Fibroblast of lung (primary cell): ENCODE results near the gene GPAM. TPM values are rescaled to one million over a fixed set of nuclear protein-coding genes. Genes with fewer than 3 reads are reported as not detected.

Source experiments
- DNase-seq, 2 donors: peaks; one replicate each; pipeline versions ENCODE4 v3.0.0 to v3.0.0-alpha.2; 2010; ENCODE audit warnings: low read depth in 2 of 2
- H2AFZ ChIP-seq: 2 replicates; pipeline ENCODE4 v1.5.1; 2012; ENCODE audit warnings: low read length, control low read depth, inconsistent platforms
- H3K27ac ChIP-seq: 2 replicates; pipeline ENCODE4 v1.5.1; 2011; ENCODE audit warnings: low read length, control low read depth; ENCODE audit not compliant: insufficient read depth
- H3K27me3 ChIP-seq: 2 replicates; pipeline ENCODE4 v1.5.1; 2011; ENCODE audit warnings: mild to moderate bottlenecking, low read length; ENCODE audit not compliant: control insufficient read depth, insufficient read depth
- H3K36me3 ChIP-seq: 2 replicates; pipeline ENCODE4 v1.5.1; 2011; ENCODE audit warnings: low read length; ENCODE audit not compliant: control insufficient read depth, insufficient read depth
- H3K4me1 ChIP-seq: 2 replicates; pipeline ENCODE4 v1.5.1; 2011; ENCODE audit warnings: low read length; ENCODE audit not compliant: control insufficient read depth, insufficient read depth; ENCODE audit errors: extremely low read depth
- H3K4me2 ChIP-seq: 2 replicates; pipeline ENCODE4 v1.5.1; 2011; ENCODE audit warnings: low read length, control low read depth; ENCODE audit not compliant: insufficient read depth; ENCODE audit errors: extremely low read depth
- H3K4me3 ChIP-seq, 4 experiments: fragments of 200-600 bp in 1 of 4; sonication (generic) in 1 of 4; replicated peaks in 1 of 4; 2 replicates each; pipeline ENCODE4 v1.5.1; 2011 to 2016; ENCODE audit warnings: low read length in 4 of 4, low read depth in 3 of 4, mild to moderate bottlenecking in 3 of 4, control low read depth in 2 of 4, inconsistent platforms in 1 of 4, mixed read lengths in 1 of 4; ENCODE audit not compliant: insufficient read depth in 1 of 4; ENCODE audit errors: control extremely low read depth in 1 of 4
- H3K79me2 ChIP-seq: 2 replicates; pipeline ENCODE4 v1.5.1; 2012; ENCODE audit warnings: mild to moderate bottlenecking, low read length, inconsistent platforms; ENCODE audit not compliant: control insufficient read depth, insufficient read depth
- H3K9ac ChIP-seq: 2 replicates; pipeline ENCODE4 v1.5.1; 2011; ENCODE audit warnings: mild to moderate bottlenecking, low read length, control low read depth; ENCODE audit not compliant: insufficient read depth
- H3K9me3 ChIP-seq: 2 replicates; pipeline ENCODE4 v1.5.1; 2012; ENCODE audit warnings: low read depth, low read length; ENCODE audit not compliant: control insufficient read depth, insufficient read depth
- H4K20me1 ChIP-seq: 2 replicates; pipeline ENCODE4 v1.5.1; 2011; ENCODE audit warnings: low read length; ENCODE audit not compliant: control insufficient read depth, insufficient read depth; ENCODE audit errors: extremely low read depth
- CTCF ChIP-seq, 2 donors: IDR thresholded peaks in 1 of 2; conservative IDR thresholded peaks in 1 of 2; 1 replicate in 1 of 2; 2 replicates in 1 of 2; pipeline ENCODE4 v1.5.1; 2011 to 2012; ENCODE audit warnings: low read length in 2 of 2, control low read depth in 1 of 2, inconsistent platforms in 1 of 2, low read depth in 1 of 2, mild to moderate bottlenecking in 1 of 2
- EZH2 ChIP-seq: IDR thresholded peaks from 2 replicates; pipeline ENCODE4 v1.5.1; 2012; ENCODE audit warnings: low read length, control low read depth, mild to moderate bottlenecking; ENCODE audit errors: missing control alignments
- polyA plus RNA-seq, 2 donors: library from polyadenylated mRNA; depleted of rRNA in 1 of 2; stranded (reverse) in 1 of 2; unstranded in 1 of 2; fragments of >200 nt; gene quantifications; 2 replicates each; pipeline ENCODE4 v1.2.1, GENCODE V29; 2011 to 2012; ENCODE audit warnings: missing spikeins in 1 of 2
- total RNA-seq: library from RNA; depleted of rRNA; stranded (reverse); fragments of >200 nt; gene quantifications from 2 replicates; pipeline ENCODE4 v1.2.1, GENCODE V29; 2014

The GPAM gene
- total and polyA plus RNA-seq, 2 donors (not counting 1 experiment from before 2014, with no cell fraction given): 10.1 to 17.0 TPM

GRCh38 chr10:112224933-112225529 lies 41.5 kb upstream of the GPAM start:
- Histone ChIP-seq H3K4me1 (peaks cover 2% of the 10 kb centered on the region), H3K36me3 (no peaks in the 10 kb centered on the region), H3K27me3 (no peaks in the 10 kb centered on the region)

GRCh38 chr10:112223725-112224124 lies 40.2 kb upstream of the GPAM start:
- H2AFZ ChIP-seq: no peak overlapping the region
- no peaks in the 10 kb centered on the region for H3K4me1 ChIP-seq
- TF ChIP-seq CTCF (conservative IDR thresholded peaks at IDR 0.05 in 1 of 2, IDR thresholded peaks at IDR 0.05 in 1 of 2; ENCODE audit: low read depth in 1 of 2, low read length in 2 of 2) (no peak), EZH2 (no peak)
- H3K27ac ChIP-seq: no peak overlapping the region
- H3K36me3 ChIP-seq: no peaks in the 10 kb centered on the region
- H3K4me3 ChIP-seq: no peak overlapping the region
- H3K4me2 ChIP-seq: no peak overlapping the region
- no peaks in the 10 kb centered on the region for H4K20me1 ChIP-seq
- DNase-seq: no peak
- no peak overlapping the region for H3K9ac ChIP-seq
- H3K27me3 ChIP-seq: no peaks in the 10 kb centered on the region
- no peaks in the 10 kb centered on the region for H3K79me2 ChIP-seq
- H3K9me3 ChIP-seq: no peaks in the 10 kb centered on the region

More at GRCh38 chr10:112224933-112225529, 41.5 kb upstream of the GPAM start:
- Histone ChIP-seq H3K9me3 (no peaks in the 10 kb centered on the region), H3K4me2 (no peak overlapping the region), H3K27ac (no peak overlapping the region), H4K20me1 (no peaks in the 10 kb centered on the region), H3K9ac (no peak overlapping the region), H2AFZ (no peak overlapping the region), H3K4me3 (no peak overlapping the region), H3K79me2 (no peaks in the 10 kb centered on the region)
- TF ChIP-seq CTCF (conservative IDR thresholded peaks at IDR 0.05 in 1 of 2, IDR thresholded peaks at IDR 0.05 in 1 of 2; ENCODE audit: low read depth in 1 of 2, low read length in 2 of 2) (no peak), EZH2 (no peak)
- DNase-seq: no peak

- no peak overlapping the region for H3K4me2 ChIP-seq
- no peaks in the 10 kb centered on the region for H3K27me3 ChIP-seq
- no peak overlapping the region for H3K27ac ChIP-seq
- H3K9ac ChIP-seq: no peak overlapping the region
- no peaks in the 10 kb centered on the region for H3K4me1 ChIP-seq
- no peak overlapping the region for H2AFZ ChIP-seq
- no peaks in the 10 kb centered on the region for H3K36me3 ChIP-seq
- no peaks in the 10 kb centered on the region for H3K79me2 ChIP-seq
- no peaks in the 10 kb centered on the region for H3K9me3 ChIP-seq
- no peak for TF ChIP-seq EZH2
- no peak for TF ChIP-seq CTCF (conservative IDR thresholded peaks at IDR 0.05 in 1 of 2, IDR thresholded peaks at IDR 0.05 in 1 of 2; ENCODE audit: low read depth in 1 of 2, low read length in 2 of 2)
- H3K4me3 ChIP-seq: no peak overlapping the region
- DNase-seq: no peak
- no peaks in the 10 kb centered on the region for H4K20me1 ChIP-seq
Measured at GRCh38 chr10:112222799-112223198, 39.2 kb upstream of the GPAM start.
